Measurements from ENCODE around the gene TOLLIP.

DNA sequence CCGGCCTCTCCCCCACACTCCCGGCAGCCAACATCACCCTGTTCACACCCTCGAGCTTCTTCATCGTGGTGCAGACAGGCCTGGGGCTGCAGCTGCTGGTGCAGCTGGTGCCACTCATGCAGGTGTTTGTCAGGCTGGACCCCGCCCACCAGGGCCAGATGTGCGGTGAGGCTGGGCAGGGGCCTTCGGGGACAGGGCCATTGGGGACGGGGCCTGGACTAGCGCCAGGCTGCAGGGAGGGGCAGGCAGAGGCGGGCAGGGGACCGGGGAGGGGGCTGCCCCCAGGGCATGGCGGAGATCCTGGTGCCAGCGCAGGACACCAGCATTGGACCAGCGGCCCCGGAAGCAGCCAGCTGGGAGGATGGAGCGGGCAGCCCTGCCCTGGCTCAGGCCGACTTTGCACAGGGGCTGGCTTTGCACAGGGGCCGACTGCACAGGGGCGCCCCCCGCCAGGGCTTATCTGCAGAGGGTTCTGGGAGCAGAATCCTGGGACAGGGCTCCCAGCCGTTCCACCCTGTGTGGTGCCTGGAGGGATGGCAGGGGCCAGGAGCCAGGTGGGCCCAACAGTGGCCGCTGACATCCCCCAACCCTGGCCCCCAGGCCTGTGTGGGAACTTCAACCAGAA, 77.9 kb downstream of the TOLLIP start:
- no peak for TF ChIP-seq POLR2A (IDR thresholded peaks at IDR 0.05)
- TF ChIP-seq, protein P1, sequence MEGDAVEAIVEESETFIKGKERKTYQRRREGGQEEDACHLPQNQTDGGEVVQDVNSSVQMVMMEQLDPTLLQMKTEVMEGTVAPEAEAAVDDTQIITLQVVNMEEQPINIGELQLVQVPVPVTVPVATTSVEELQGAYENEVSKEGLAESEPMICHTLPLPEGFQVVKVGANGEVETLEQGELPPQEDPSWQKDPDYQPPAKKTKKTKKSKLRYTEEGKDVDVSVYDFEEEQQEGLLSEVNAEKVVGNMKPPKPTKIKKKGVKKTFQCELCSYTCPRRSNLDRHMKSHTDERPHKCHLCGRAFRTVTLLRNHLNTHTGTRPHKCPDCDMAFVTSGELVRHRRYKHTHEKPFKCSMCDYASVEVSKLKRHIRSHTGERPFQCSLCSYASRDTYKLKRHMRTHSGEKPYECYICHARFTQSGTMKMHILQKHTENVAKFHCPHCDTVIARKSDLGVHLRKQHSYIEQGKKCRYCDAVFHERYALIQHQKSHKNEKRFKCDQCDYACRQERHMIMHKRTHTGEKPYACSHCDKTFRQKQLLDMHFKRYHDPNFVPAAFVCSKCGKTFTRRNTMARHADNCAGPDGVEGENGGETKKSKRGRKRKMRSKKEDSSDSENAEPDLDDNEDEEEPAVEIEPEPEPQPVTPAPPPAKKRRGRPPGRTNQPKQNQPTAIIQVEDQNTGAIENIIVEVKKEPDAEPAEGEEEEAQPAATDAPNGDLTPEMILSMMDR (IDR thresholded peaks at IDR 0.05) = no peak
- TF ChIP-seq POLR2AphosphoS5 (IDR thresholded peaks at IDR 0.05) = no peak
- no peak for TF ChIP-seq EP300 (IDR thresholded peaks at IDR 0.05)
